Mesenchymal stem cell (in vitro differentiated cells and primary cell): ENCODE results near the gene MEPCE.

Experiments
- DNase-seq: peaks from one replicate; pipeline ENCODE4 v3.0.0-alpha.2; 2013
- H2AFZ ChIP-seq: one replicate; pipeline ENCODE4 v1.6.1; 2013; ENCODE audit warnings: low read depth, mild to moderate bottlenecking, control low read depth, inconsistent platforms, low read length, moderate library complexity
- H2AK5ac ChIP-seq: 2 replicates; pipeline ENCODE4 v1.6.1; 2013; ENCODE audit warnings: low read length, moderate library complexity, mild to moderate bottlenecking, inconsistent platforms; ENCODE audit not compliant: severe bottlenecking
- H2BK120ac ChIP-seq: one replicate; pipeline ENCODE4 v1.6.1; 2013; ENCODE audit warnings: low read depth, mild to moderate bottlenecking, inconsistent platforms, low read length, moderate library complexity
- H2BK12ac ChIP-seq, 2 experiments: one replicate each; pipeline ENCODE4 v1.6.1; 2013; ENCODE audit warnings: inconsistent platforms in 2 of 2, low read length in 2 of 2, mild to moderate bottlenecking in 2 of 2, moderate library complexity in 2 of 2, control low read depth in 1 of 2
- H2BK15ac ChIP-seq: one replicate; pipeline ENCODE4 v1.6.1; 2013; ENCODE audit warnings: mild to moderate bottlenecking, low read depth, inconsistent platforms; ENCODE audit not compliant: poor library complexity, severe bottlenecking
- H2BK5ac ChIP-seq: 2 replicates; pipeline ENCODE4 v1.6.1; 2013; ENCODE audit warnings: low read depth, mild to moderate bottlenecking, low read length, control low read depth, inconsistent platforms; ENCODE audit not compliant: poor library complexity, severe bottlenecking
- H3K14ac ChIP-seq, 2 experiments: one replicate each; pipeline ENCODE4 v1.6.1; 2013; ENCODE audit warnings: inconsistent platforms in 2 of 2, low read length in 2 of 2, control low read depth in 1 of 2, mild to moderate bottlenecking in 1 of 2, moderate library complexity in 1 of 2
- H3K18ac ChIP-seq, 2 experiments: one replicate each; pipeline ENCODE4 v1.6.1; 2013; ENCODE audit warnings: inconsistent platforms in 2 of 2, low read length in 2 of 2, control low read depth in 1 of 2, low read depth in 1 of 2, mild to moderate bottlenecking in 1 of 2
- H3K23ac ChIP-seq, 2 experiments: one replicate each; pipeline ENCODE4 v1.6.1; 2013; ENCODE audit warnings: inconsistent platforms in 2 of 2, low read length in 2 of 2, mild to moderate bottlenecking in 2 of 2, moderate library complexity in 2 of 2, control low read depth in 1 of 2
- H3K27ac ChIP-seq: 2 replicates; pipeline ENCODE4 v1.5.1; 2013; ENCODE audit warnings: mild to moderate bottlenecking, moderate library complexity, low read length, control low read depth, inconsistent platforms; ENCODE audit not compliant: poor library complexity, severe bottlenecking
- H3K27me3 ChIP-seq, 2 experiments: 2 replicates each; pipeline versions ENCODE4 v1.6.1 to v1.7.0; 2013; ENCODE audit warnings: low read length in 2 of 2, mild to moderate bottlenecking in 2 of 2, moderate library complexity in 2 of 2, control low read depth in 1 of 2, inconsistent platforms in 1 of 2; ENCODE audit not compliant: control insufficient read depth in 1 of 2, insufficient read depth in 1 of 2
- H3K36me3 ChIP-seq, 2 experiments: 2 replicates each; pipeline versions ENCODE4 v1.6.1 to v1.7.0; 2013; ENCODE audit warnings: low read length in 2 of 2, control low read depth in 1 of 2, inconsistent platforms in 1 of 2, low read depth in 1 of 2, mild to moderate bottlenecking in 1 of 2; ENCODE audit not compliant: insufficient read depth in 2 of 2, control insufficient read depth in 1 of 2
- H3K4ac ChIP-seq, 2 experiments: one replicate each; pipeline ENCODE4 v1.6.1; 2013; ENCODE audit warnings: inconsistent platforms in 2 of 2, low read length in 2 of 2, mild to moderate bottlenecking in 2 of 2, moderate library complexity in 2 of 2, control low read depth in 1 of 2, low read depth in 1 of 2
- H3K4me1 ChIP-seq: 2 replicates; pipeline ENCODE4 v1.6.1; 2013; ENCODE audit warnings: low read depth, low read length, control low read depth; ENCODE audit not compliant: control insufficient read depth, insufficient read depth
- H3K4me2 ChIP-seq: 2 replicates; pipeline ENCODE4 v1.6.1; 2013; ENCODE audit warnings: low read length, mild to moderate bottlenecking, inconsistent platforms; ENCODE audit not compliant: poor library complexity, severe bottlenecking
- H3K4me3 ChIP-seq, 2 experiments: 2 replicates each; pipeline versions ENCODE4 v1.5.1 to v1.7.0; 2013; ENCODE audit warnings: low read length in 2 of 2, mild to moderate bottlenecking in 2 of 2, control low read depth in 1 of 2, low read depth in 1 of 2; ENCODE audit not compliant: insufficient read depth in 1 of 2
- H3K79me1 ChIP-seq: replicated peaks from 2 replicates; pipeline ENCODE4 v1.6.1; 2013; ENCODE audit warnings: mild to moderate bottlenecking, control low read depth, low read length, inconsistent platforms; ENCODE audit not compliant: poor library complexity, severe bottlenecking
- H3K9ac ChIP-seq: 2 replicates; pipeline ENCODE4 v1.7.0; 2013; ENCODE audit warnings: mild to moderate bottlenecking, low read length, moderate library complexity
- H3K9me3 ChIP-seq: 2 replicates; pipeline ENCODE4 v1.7.0; 2013; ENCODE audit warnings: mild to moderate bottlenecking, low read length; ENCODE audit not compliant: control insufficient read depth
- H4K8ac ChIP-seq: one replicate; pipeline ENCODE4 v1.6.1; 2013; ENCODE audit warnings: inconsistent platforms, mild to moderate bottlenecking, low read length, moderate library complexity
- H4K91ac ChIP-seq: one replicate; pipeline ENCODE4 v1.6.1; 2013; ENCODE audit warnings: mild to moderate bottlenecking, low read length, inconsistent platforms
- WGBS: methylation state at CpG from one replicate; pipeline ENCODE4 v1.1.7; 2013; ENCODE audit warnings: mixed read lengths; 5-methylcytosine and 5-hydroxymethylcytosine counted together

Gene MEPCE

DNA sequence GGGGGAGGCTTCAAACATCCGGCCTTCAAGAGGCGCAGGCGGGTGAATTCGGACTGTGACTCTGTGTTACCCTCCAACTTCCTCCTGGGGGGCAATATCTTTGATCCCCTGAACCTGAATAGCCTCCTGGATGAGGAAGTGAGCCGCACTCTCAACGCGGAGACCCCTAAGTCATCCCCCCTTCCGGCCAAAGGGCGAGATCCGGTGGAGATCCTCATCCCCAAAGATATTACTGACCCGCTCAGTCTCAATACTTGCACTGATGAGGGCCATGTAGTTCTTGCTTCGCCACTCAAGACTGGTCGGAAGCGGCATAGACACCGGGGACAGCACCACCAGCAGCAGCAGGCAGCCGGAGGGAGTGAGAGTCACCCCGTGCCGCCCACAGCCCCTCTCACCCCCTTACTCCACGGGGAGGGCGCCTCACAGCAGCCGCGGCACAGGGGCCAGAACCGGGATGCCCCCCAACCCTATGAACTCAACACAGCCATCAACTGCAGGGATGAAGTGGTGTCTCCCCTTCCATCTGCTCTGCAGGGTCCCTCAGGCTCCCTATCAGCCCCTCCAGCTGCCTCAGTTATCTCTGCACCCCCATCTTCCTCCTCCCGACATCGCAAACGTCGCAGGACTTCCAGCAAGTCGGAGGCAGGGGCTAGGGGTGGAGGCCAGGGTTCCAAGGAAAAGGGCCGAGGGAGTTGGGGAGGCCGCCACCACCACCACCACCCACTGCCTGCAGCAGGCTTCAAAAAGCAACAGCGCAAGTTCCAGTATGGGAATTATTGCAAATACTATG is 1.1 kb downstream of the MEPCE start:
- Histone ChIP-seq H3K4me2 (peak overlapping the region; percentile 66), H3K4me3 (peak overlapping the region; percentile 85 to 90), H3K36me3 (peaks cover 38 to 45% of the 10 kb centered on the region in 2 experiments), H3K14ac (peak overlapping the region in 1 of 2 experiments; percentile 89), H4K8ac (peak overlapping the region; percentile 71), H2BK15ac (peak overlapping the region; percentile 12), H2AFZ (no peak overlapping the region), H4K91ac (peak overlapping the region; percentile 79), H3K4me1 (peaks cover 29% of the 10 kb centered on the region), H3K4ac (peak overlapping the region; percentile 60 to 97), H3K9ac (peak overlapping the region; percentile 99), H3K27ac (peak overlapping the region; percentile 64), H3K9me3 (no peaks in the 10 kb centered on the region), H3K79me1 (peaks cover 6% of the 10 kb centered on the region), H3K27me3 (no peaks in the 10 kb centered on the region), H2BK5ac (no peak overlapping the region), H2BK120ac (peak overlapping the region; percentile 98), H2BK12ac (peak overlapping the region in 1 of 2 experiments; percentile 59), H3K18ac (peak overlapping the region; percentile 82 to 99), H3K23ac (peak overlapping the region in 1 of 2 experiments; percentile 17), H2AK5ac (peak overlapping the region; percentile 72)
- no peak for DNase-seq
- 49% methylated on average over 27 of the region's 31 CpGs for WGBS

DNA sequence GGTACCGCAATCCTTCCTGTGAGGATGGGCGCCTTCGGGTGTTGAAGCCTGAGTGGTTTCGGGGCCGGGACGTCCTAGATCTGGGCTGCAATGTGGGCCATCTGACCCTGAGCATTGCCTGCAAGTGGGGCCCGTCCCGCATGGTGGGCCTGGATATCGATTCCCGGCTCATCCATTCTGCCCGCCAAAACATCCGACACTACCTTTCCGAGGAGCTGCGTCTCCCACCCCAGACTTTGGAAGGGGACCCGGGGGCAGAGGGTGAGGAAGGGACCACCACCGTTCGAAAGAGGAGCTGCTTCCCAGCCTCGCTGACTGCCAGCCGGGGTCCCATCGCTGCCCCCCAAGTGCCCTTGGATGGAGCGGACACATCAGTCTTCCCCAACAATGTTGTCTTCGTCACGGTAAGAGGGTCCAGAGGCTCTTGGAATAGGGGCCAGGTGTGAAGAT is 1.7 kb downstream of the MEPCE start:
- peak overlapping the region; percentile 43 for H4K91ac ChIP-seq
- peak overlapping the region; percentile 53 for H4K8ac ChIP-seq
- no peak overlapping the region for H2BK12ac ChIP-seq
- H3K4me1 ChIP-seq = peaks cover 29% of the 10 kb centered on the region
- H3K9ac ChIP-seq = peak overlapping the region; percentile 99
- H2AK5ac ChIP-seq = no peak overlapping the region
- H3K4me2 ChIP-seq = no peak overlapping the region
- no peak overlapping the region for H3K23ac ChIP-seq
- H3K36me3 ChIP-seq = peaks cover 40 to 45% of the 10 kb centered on the region in 2 experiments
- no peak overlapping the region for H3K4ac ChIP-seq
- H3K27me3 ChIP-seq = no peaks in the 10 kb centered on the region
- H2AFZ ChIP-seq = no peak overlapping the region
- H3K14ac ChIP-seq = no peak overlapping the region
- no peak overlapping the region for H2BK5ac ChIP-seq
- no peaks in the 10 kb centered on the region for H3K9me3 ChIP-seq
- H2BK15ac ChIP-seq = no peak overlapping the region
- no peak for DNase-seq
- H3K79me1 ChIP-seq = peaks cover 6% of the 10 kb centered on the region
- H3K18ac ChIP-seq = no peak overlapping the region
- WGBS = 99% methylated on average over 23 of the region's 23 CpGs
- H3K27ac ChIP-seq = no peak overlapping the region
- peak overlapping the region in 1 of 2 experiments; percentile 90 for H3K4me3 ChIP-seq
- H2BK120ac ChIP-seq = no peak overlapping the region

DNA sequence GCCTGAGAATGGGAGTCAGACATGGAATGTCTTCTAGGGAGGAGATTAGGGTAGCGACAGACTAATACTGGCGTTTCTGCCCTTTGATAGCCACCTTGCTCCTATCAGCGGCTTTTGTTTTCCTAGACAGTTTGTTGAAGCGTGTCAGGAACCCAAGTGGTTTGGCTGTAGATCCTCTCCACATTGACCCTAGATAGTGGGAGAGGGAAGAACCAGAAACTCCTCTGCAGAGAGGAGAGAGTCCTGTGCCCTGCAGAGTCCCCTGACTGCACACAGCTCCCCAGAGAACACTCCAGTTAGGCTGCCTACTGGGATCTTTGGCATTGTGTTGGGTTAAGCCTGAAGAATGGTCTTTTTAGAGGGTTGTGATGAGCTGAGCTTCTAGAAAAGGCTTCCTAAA is 2.4 kb downstream of the MEPCE start:
- no peaks in the 10 kb centered on the region for H3K27me3 ChIP-seq
- H3K79me1 ChIP-seq = peaks cover 6% of the 10 kb centered on the region
- H4K8ac ChIP-seq = no peak overlapping the region
- H4K91ac ChIP-seq = no peak overlapping the region
- H2AK5ac ChIP-seq = no peak overlapping the region
- WGBS = 91% methylated on average over 4 of the region's 4 CpGs
- H3K4me1 ChIP-seq = peaks cover 33% of the 10 kb centered on the region
- DNase-seq = no peak
- no peak overlapping the region for H3K23ac ChIP-seq
- H2BK5ac ChIP-seq = no peak overlapping the region
- H2BK120ac ChIP-seq = no peak overlapping the region
- H3K4me3 ChIP-seq = peak overlapping the region in 1 of 2 experiments; percentile 90
- no peak overlapping the region for H2AFZ ChIP-seq
- H3K27ac ChIP-seq = no peak overlapping the region
- H3K9ac ChIP-seq = peak overlapping the region; percentile 99
- no peaks in the 10 kb centered on the region for H3K9me3 ChIP-seq
- no peak overlapping the region for H3K18ac ChIP-seq
- H3K14ac ChIP-seq = no peak overlapping the region
- no peak overlapping the region for H2BK15ac ChIP-seq
- no peak overlapping the region for H2BK12ac ChIP-seq
- no peak overlapping the region for H3K4ac ChIP-seq
- H3K36me3 ChIP-seq = peaks cover 40 to 45% of the 10 kb centered on the region in 2 experiments
- no peak overlapping the region for H3K4me2 ChIP-seq

DNA sequence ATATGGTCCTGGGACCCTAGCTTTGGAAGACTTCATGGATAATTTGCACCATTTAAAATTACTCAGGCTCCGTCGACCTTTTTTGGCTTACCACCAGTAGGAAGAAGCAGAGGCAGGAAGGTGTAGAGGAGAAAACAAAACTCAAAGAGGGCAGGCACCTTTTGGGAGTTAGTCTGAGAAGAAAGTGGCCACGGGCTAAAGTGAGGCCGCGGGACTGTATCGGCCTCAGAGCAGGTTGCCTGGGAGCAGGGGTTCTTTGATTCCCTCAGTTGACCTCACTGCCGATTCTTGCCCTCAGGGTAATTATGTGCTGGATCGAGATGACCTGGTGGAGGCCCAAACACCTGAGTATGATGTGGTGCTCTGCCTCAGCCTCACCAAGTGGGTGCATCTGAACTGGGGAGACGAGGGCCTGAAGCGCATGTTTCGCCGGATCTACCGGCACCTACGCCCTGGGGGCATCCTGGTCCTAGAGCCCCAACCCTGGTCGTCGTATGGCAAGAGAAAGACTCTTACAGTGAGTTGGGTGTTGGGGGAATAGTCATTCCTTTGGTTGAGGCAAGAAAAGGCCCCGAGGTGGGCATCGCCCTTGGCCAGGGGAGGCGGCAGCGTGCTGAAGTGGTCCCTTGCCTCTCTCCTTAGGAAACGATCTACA is 3.1 kb downstream of the MEPCE start:
- Histone ChIP-seq H2BK12ac (no peak overlapping the region), H3K4me1 (peaks cover 33% of the 10 kb centered on the region), H3K18ac (no peak overlapping the region), H4K8ac (no peak overlapping the region), H3K27me3 (no peaks in the 10 kb centered on the region), H3K14ac (no peak overlapping the region), H2BK15ac (no peak overlapping the region), H2BK5ac (no peak overlapping the region), H3K9ac (peak overlapping the region; percentile 99), H3K4me2 (no peak overlapping the region), H3K9me3 (no peaks in the 10 kb centered on the region), H2AFZ (no peak overlapping the region), H3K4ac (no peak overlapping the region), H4K91ac (no peak overlapping the region), H3K23ac (no peak overlapping the region), H2BK120ac (no peak overlapping the region), H3K36me3 (peaks cover 40 to 45% of the 10 kb centered on the region in 2 experiments), H3K4me3 (peak overlapping the region in 1 of 2 experiments; percentile 90), H3K79me1 (peaks cover 6% of the 10 kb centered on the region), H2AK5ac (no peak overlapping the region), H3K27ac (no peak overlapping the region)
- 95% methylated on average over 21 of the region's 21 CpGs for WGBS
- DNase-seq = no peak
